Heart left ventricle (tissue), 16 donors: ENCODE measurements around the gene TTC33. TPM values are rescaled to one million over a fixed set of nuclear protein-coding genes. Genes with fewer than 3 reads are reported as not detected.

Experiments used
- ATAC-seq, 4 donors: fragments of 200-7000 bp; cut with Tn5 transposase; one replicate each; pipeline ENCODE4 v1.9.1; 2020 to 2022; ENCODE audit warnings: moderate library complexity in 4 of 4, mild to moderate bottlenecking in 3 of 4, moderate number of reproducible peaks in 1 of 4
- DNase-seq, 5 donors: peaks; one replicate each; pipeline ENCODE4 v3.0.0-alpha.2; 2020
- H3K27ac ChIP-seq, 12 donors: fragments of 200-600 bp; sonication (generic) in 4 of 12; one replicate each; pipeline versions ENCODE4 v1.5.0 to v1.8.0; 2016 to 2022; ENCODE audit warnings: mild to moderate bottlenecking in 2 of 12
- H3K27me3 ChIP-seq, 9 donors: fragments of 200-600 bp; sonication (generic) in 2 of 9; one replicate each; pipeline versions ENCODE4 v1.5.1 to v1.8.0; 2016 to 2022; ENCODE audit warnings: mild to moderate bottlenecking in 3 of 9
- H3K36me3 ChIP-seq, 9 donors: fragments of 200-600 bp; sonication (generic) in 2 of 9; one replicate each; pipeline versions ENCODE4 v1.5.0 to v1.8.0; 2018 to 2022; ENCODE audit warnings: mild to moderate bottlenecking in 2 of 9
- H3K4me1 ChIP-seq, 12 donors: fragments of 200-600 bp; sonication (generic) in 4 of 12; one replicate each; pipeline versions ENCODE4 v1.5.0 to v1.8.0; 2016 to 2022; ENCODE audit warnings: mild to moderate bottlenecking in 3 of 12
- H3K4me3 ChIP-seq, 12 donors: fragments of 200-600 bp; sonication (generic) in 4 of 12; one replicate each; pipeline versions ENCODE4 v1.5.0 to v1.8.0; 2017 to 2022; ENCODE audit warnings: mild to moderate bottlenecking in 9 of 12, moderate library complexity in 4 of 12
- H3K9me3 ChIP-seq, 12 donors: fragments of 200-600 bp; sonication (generic) in 4 of 12; one replicate each; pipeline versions ENCODE4 v1.5.0 to v1.8.0; 2016 to 2022; ENCODE audit warnings: mild to moderate bottlenecking in 1 of 12
- POLR2A ChIP-seq, 2 donors: fragments of 450-650 bp; IDR thresholded peaks; one replicate each; pipeline ENCODE4 v1.6.1; 2017; ENCODE audit warnings: antibody characterized with exemption in 2 of 2, mild to moderate bottlenecking in 2 of 2, moderate library complexity in 2 of 2
- WGBS, 4 donors: extraction: QIAGEN DNeasy Blood & Tissue Kit in 2 of 4; methylation state at CpG; one replicate each; pipeline versions ENCODE4 v1.1.5 to v1.1.7; 2013 to 2018; 5-methylcytosine and 5-hydroxymethylcytosine counted together
- intact Hi-C, 10 donors: fragments of 100-400 bp; cut with DNase I; formaldehyde crosslinking; loops; one replicate each; pipeline versions ENCODE4 v1.11.1 to v1.14.2; 2022
- polyA plus RNA-seq, 2 donors: library from polyadenylated mRNA; stranded (reverse); fragments of 200-250 nt; gene quantifications; one replicate each; pipeline ENCODE4 v1.2.3, GENCODE V29; 2013
- total RNA-seq, 9 donors: library from RNA; depleted of rRNA in 2 of 9; stranded (reverse); fragments of >200 nt in 2 of 9; fragmentation: NEBNext Ultra II Directional in 3 of 9; extraction: Animal tissue kit (Norgen Biotek cat#: 25700) in 3 of 9; gene quantifications; one replicate each; pipeline versions ENCODE4 v1.1.0 to v1.2.4, GENCODE V29; 2016 to 2023
- TF ChIP-seq, protein P1 (sequence below), 12 donors: fragments of 200-600 bp; sonication (generic) in 4 of 12; IDR thresholded peaks; one replicate each; pipeline versions ENCODE4 v1.5.0 to v1.8.0; 2018 to 2022; ENCODE audit warnings: antibody characterized with exemption in 12 of 12, mild to moderate bottlenecking in 5 of 12
- donor health status: ischemic (EF 13 %, LVEDD 7.1; RV severe dilation, severe dysfunction).
- donor health status: healthy with polysubstance abuse.
- donor health status: DM: no; HTN: yes; CAD: no.
- donor health status: DM: no; HTN: no; CAD: no.
- donor health status: ischemic (EF 25% LVEDD 6.9; RV normal size, moderate dysfunction).
- donor health status: ischemic (EF 25% LVEDD 5.7; RV mildly dilated, moderate dysfunction).
- donor health status: healthy.
- donor health status: DM: yes; HTN: yes; CAD: no.
- donor health status: ischemic (EF 35%, LVEDD 5.7; RV mildly dilated, moderate dysfunction).
- donor health status: nonischemic (EF 11% LVEDD 7.7; RV severe dilation, severe dysfunction).
- donor health status: DM: yes; HTN: yes; CAD: no.
- donor health status: PGD.
- donor health status: ischemic (EF 29% LVEDD 5.4; RV normal size, mild dysfunction).
- donor health status: nonischemic (EF 23%, LVEDD 6.1; RV moderate dilation, normal function).

TTC33 gene
- total and polyA plus RNA-seq, 11 donors, result 5.6 to 20.0 (median 14.2) TPM

DNA sequence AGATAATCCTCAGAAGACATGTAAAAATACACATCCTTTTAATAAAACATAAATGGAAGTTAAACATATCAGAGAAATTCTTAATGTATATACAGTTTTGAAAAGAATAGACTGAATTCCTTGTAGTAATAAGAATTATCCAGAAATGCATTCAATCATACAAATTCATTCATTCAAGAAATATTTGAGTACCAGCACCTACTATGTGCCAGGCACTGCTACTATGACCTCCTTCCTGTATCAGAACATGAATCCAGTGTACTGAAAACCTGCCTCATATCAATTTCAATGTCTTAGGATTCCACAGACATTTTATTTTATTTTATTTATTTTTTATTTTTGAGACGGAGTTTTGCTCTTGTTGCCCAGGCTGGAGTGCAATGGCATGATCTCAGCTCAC lies 29.2 kb upstream of the TTC33 start:
- intact Hi-C loops, result no loop called here
- no peak for ATAC-seq
- H3K27me3 ChIP-seq, result no peaks in the 10 kb centered on the region
- 78 to 89% (median 82%) methylated on average over 1 of the region's 1 CpG for WGBS, 4 donors
- TF ChIP-seq POLR2A (IDR thresholded peaks at IDR 0.05), result no peak
- TF ChIP-seq, protein P1, sequence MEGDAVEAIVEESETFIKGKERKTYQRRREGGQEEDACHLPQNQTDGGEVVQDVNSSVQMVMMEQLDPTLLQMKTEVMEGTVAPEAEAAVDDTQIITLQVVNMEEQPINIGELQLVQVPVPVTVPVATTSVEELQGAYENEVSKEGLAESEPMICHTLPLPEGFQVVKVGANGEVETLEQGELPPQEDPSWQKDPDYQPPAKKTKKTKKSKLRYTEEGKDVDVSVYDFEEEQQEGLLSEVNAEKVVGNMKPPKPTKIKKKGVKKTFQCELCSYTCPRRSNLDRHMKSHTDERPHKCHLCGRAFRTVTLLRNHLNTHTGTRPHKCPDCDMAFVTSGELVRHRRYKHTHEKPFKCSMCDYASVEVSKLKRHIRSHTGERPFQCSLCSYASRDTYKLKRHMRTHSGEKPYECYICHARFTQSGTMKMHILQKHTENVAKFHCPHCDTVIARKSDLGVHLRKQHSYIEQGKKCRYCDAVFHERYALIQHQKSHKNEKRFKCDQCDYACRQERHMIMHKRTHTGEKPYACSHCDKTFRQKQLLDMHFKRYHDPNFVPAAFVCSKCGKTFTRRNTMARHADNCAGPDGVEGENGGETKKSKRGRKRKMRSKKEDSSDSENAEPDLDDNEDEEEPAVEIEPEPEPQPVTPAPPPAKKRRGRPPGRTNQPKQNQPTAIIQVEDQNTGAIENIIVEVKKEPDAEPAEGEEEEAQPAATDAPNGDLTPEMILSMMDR (IDR thresholded peaks at IDR 0.05), result no peak
- H3K36me3 ChIP-seq, result peaks cover 0 to 7% (median 0%) of the 10 kb centered on the region in 9 donors
- peaks cover 0 to 53% (median 14%) of the 10 kb centered on the region in 12 donors for H3K4me1 ChIP-seq
- H3K9me3 ChIP-seq, result peaks cover 0 to 12% (median 2%) of the 10 kb centered on the region in 12 donors
- DNase-seq, result no peak
- H3K4me3 ChIP-seq, result no peak overlapping the region
- no peak overlapping the region for H3K27ac ChIP-seq

DNA sequence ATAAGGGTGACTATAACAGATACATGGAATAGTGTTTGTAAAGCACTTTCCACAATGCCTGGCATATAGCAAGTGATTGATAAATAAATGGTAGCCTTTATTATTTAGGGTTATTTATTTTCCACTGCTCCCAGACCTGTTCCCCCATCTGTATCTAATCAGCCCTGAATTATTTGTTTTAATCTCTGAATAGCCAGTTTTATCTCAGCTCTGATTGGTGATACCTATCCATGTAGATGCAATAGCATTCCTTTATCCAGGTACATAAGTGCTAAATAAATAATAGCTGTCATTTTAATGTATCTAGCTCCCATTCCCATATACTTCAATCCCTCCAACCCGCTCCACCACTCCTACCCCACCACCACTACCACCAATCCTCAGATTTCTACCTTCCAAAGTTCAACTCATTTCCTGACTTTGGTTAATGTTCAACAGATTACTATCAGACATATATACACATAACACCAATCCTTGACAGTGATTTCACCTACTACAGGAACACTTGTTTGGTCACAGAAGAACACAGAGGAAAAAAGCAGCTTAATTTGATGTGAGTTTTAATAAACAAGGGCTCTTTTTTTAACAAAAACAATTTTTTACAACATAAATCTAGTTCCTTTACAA lies 28.4 kb upstream of the TTC33 start:
- ATAC-seq (no peak), DNase-seq (no peak)
- Histone ChIP-seq H3K27ac (no peak overlapping the region), H3K4me1 (peaks cover 0 to 45% (median 14%) of the 10 kb centered on the region in 12 donors), H3K27me3 (no peaks in the 10 kb centered on the region), H3K9me3 (peaks cover 0 to 12% (median 2%) of the 10 kb centered on the region in 12 donors), H3K36me3 (peaks cover 0 to 7% (median 0%) of the 10 kb centered on the region in 9 donors), H3K4me3 (no peak overlapping the region)
- TF ChIP-seq, protein P1 (IDR thresholded peaks at IDR 0.05), result no peak
- TF ChIP-seq POLR2A (IDR thresholded peaks at IDR 0.05), result no peak
- WGBS, 4 donors, result 94 to 98% (median 97%) methylated on average over 1 of the region's 1 CpG
- intact Hi-C loops, result no loop called here

DNA sequence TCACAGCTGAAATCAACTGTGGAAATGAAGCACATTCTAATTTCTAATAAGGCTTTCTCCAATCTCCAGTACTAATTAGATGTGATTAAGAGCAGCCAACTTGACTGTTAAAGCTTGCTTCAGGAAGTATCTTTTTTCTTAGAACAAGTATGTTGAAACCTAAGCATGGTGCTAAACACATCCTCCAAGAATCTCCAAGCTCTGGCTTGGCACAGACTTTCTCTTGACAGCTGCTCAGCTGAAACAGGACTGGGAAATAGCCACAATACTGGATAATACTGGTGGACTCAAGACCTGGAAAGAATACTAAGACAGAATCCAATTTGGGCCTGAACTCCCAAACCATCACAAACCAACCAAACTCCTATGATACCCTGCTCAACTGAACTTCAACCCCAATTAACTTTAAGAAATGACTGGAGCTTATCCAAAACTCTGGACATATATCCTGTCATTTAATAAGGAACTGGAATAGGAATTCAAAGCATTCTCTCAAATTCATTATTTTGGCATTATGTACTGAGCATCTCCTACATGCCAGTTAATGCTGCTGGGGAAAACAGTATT lies 26.2 kb upstream of the TTC33 start:
- intact Hi-C loops, result no loop called here

DNA sequence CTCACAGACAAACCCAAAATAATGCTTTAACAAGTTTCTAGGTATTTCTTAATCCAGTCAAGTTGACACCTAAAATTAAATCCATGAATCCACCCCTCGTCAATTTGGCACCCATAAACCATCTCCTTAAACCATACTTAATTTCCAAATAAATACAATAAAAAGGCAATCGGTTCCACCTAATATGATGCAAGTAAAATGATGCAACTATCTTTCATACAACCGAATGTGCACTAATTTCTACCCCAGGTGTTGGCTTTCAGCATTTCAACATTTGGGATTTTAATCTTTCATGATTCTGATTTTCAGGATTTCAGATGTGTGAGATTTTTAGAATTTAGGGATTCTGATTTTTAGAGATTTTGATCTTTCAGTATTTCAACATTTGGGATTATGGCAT lies 25.1 kb upstream of the TTC33 start:
- Histone ChIP-seq H3K4me3 (no peak overlapping the region), H3K4me1 (peaks cover 0 to 51% (median 15%) of the 10 kb centered on the region in 12 donors), H3K9me3 (no peaks in the 10 kb centered on the region), H3K27ac (no peak overlapping the region), H3K27me3 (no peaks in the 10 kb centered on the region), H3K36me3 (peaks cover 0 to 19% (median 14%) of the 10 kb centered on the region in 9 donors)
- TF ChIP-seq, protein P1 (IDR thresholded peaks at IDR 0.05), result no peak
- no peak for TF ChIP-seq POLR2A (IDR thresholded peaks at IDR 0.05)
- intact Hi-C loops, result no loop called here
- ATAC-seq, result no peak
- WGBS, 4 donors, result 85 to 95% (median 90%) methylated on average over 3 of the region's 3 CpGs
- DNase-seq, result no peak

More for the DNA sequence above, 26.2 kb upstream of the TTC33 start:
- TF ChIP-seq, protein P1 (IDR thresholded peaks at IDR 0.05), result no peak
- no peak for TF ChIP-seq POLR2A (IDR thresholded peaks at IDR 0.05)
- H3K4me1 ChIP-seq, result peaks cover 0 to 42% (median 12%) of the 10 kb centered on the region in 12 donors
- no peak overlapping the region for H3K27ac ChIP-seq
- H3K9me3 ChIP-seq, result peaks cover 0 to 4% (median 0%) of the 10 kb centered on the region in 12 donors
- ATAC-seq, result peak in 3 of 4 donors; percentile 77 to 89 (median 86)
- peaks cover 0 to 8% (median 3%) of the 10 kb centered on the region in 9 donors for H3K36me3 ChIP-seq
- H3K4me3 ChIP-seq, result no peak overlapping the region
- DNase-seq, result peak in 3 of 5 donors; percentile 11 to 33 (median 28)
- H3K27me3 ChIP-seq, result no peaks in the 10 kb centered on the region
